B cell (primary cell): Measurements from ENCODE around the gene ERCC3. TPM values are rescaled to one million over a fixed set of nuclear protein-coding genes. Genes with fewer than 3 reads are reported as not detected.

Experiments
- ATAC-seq: fragments of 200-7000 bp; cut with Tn5 transposase; one replicate; pipeline ENCODE4 v1.10.0; 2021; ENCODE audit warnings: low read depth, mild to moderate bottlenecking, moderate number of reproducible peaks, moderate library complexity
- CTCF ChIA-PET: fragments of 350-600 bp; sonication (Branson Sonifier 250); formaldehyde crosslinking; loops from one replicate; lab custom pipeline; 2021; ENCODE audit warnings: antibody characterized with exemption, inconsistent platforms; lab: Charles Lee
- POLR2A ChIA-PET: fragments of 350-600 bp; sonication (Branson Sonifier 250); formaldehyde crosslinking; loops from one replicate; lab custom pipeline; 2021; ENCODE audit warnings: antibody characterized with exemption; lab: Charles Lee
- DNase-seq: peaks from one replicate; pipeline ENCODE4 v3.0.0; 2013
- H2AFZ ChIP-seq: 2 replicates; pipeline ENCODE4 v1.6.1; 2012; ENCODE audit warnings: mild to moderate bottlenecking, low read depth, low read length; ENCODE audit not compliant: insufficient read depth, poor library complexity, severe bottlenecking
- H3K27ac ChIP-seq, 2 donors: 1 replicate in 1 of 2; 2 replicates in 1 of 2; pipeline ENCODE4 v1.5.1; 2012 to 2013; ENCODE audit warnings: low read length in 2 of 2, mild to moderate bottlenecking in 2 of 2, moderate library complexity in 1 of 2
- H3K27me3 ChIP-seq, 4 experiments: fragments of 200-600 bp in 1 of 4; sonication (generic) in 1 of 4; replicated peaks in 1 of 4; 1 replicate in 2 of 4; 2 replicates in 2 of 4; pipeline versions ENCODE4 v1.6.1 to v1.7.0; 2013 to 2016; ENCODE audit warnings: low read length in 3 of 4, mild to moderate bottlenecking in 2 of 4, mixed read lengths in 1 of 4, moderate library complexity in 1 of 4; ENCODE audit not compliant: insufficient read depth in 4 of 4, control insufficient read depth in 3 of 4; ENCODE audit errors: control extremely low read depth in 1 of 4
- H3K36me3 ChIP-seq, 2 experiments: replicated peaks in 1 of 2; 1 replicate in 1 of 2; 2 replicates in 1 of 2; pipeline versions ENCODE4 v1.6.1 to v1.7.1; 2013; ENCODE audit warnings: low read length in 1 of 2; ENCODE audit not compliant: insufficient read depth in 2 of 2, control insufficient read depth in 1 of 2; ENCODE audit errors: control extremely low read depth in 1 of 2, extremely low read depth in 1 of 2
- H3K4me1 ChIP-seq, 2 donors: fragments of 200-600 bp in 1 of 2; sonication (generic) in 1 of 2; 1 replicate in 1 of 2; 2 replicates in 1 of 2; pipeline versions ENCODE4 v1.5.1 to v1.6.1; 2013 to 2017; ENCODE audit warnings: low read length in 2 of 2; ENCODE audit not compliant: control insufficient read depth in 2 of 2, insufficient read depth in 2 of 2
- H3K4me2 ChIP-seq: replicated peaks from 2 replicates; pipeline ENCODE3; 2012; ENCODE audit warnings: mild to moderate bottlenecking, low read depth, low read length; ENCODE audit not compliant: poor library complexity, severe bottlenecking
- H3K4me3 ChIP-seq, 5 experiments: fragments of 200-600 bp in 1 of 5; sonication (generic) in 1 of 5; 1 replicate in 3 of 5; 2 replicates in 2 of 5; pipeline versions ENCODE4 v1.5.1 to v1.7.0; 2011 to 2016; ENCODE audit warnings: low read length in 4 of 5, mild to moderate bottlenecking in 4 of 5, low read depth in 2 of 5, control low read depth in 1 of 5, moderate library complexity in 1 of 5; ENCODE audit not compliant: insufficient read depth in 1 of 5; ENCODE audit errors: control extremely low read depth in 1 of 5, extremely low read depth in 1 of 5
- H3K79me2 ChIP-seq: fragments of 200-600 bp; sonication (generic); one replicate; pipeline ENCODE4 v1.6.0; 2016; ENCODE audit warnings: low read length; ENCODE audit not compliant: control insufficient read depth, insufficient read depth
- H3K9ac ChIP-seq: fragments of 200-600 bp; sonication (generic); 2 replicates; pipeline ENCODE4 v1.6.1; 2017; ENCODE audit warnings: mild to moderate bottlenecking, low read length, moderate library complexity
- H3K9me3 ChIP-seq, 3 donors: one replicate each; pipeline versions ENCODE4 v1.6.1 to v1.7.1; 2013; ENCODE audit warnings: low read length in 2 of 3; ENCODE audit not compliant: control insufficient read depth in 2 of 3, insufficient read depth in 1 of 3; ENCODE audit errors: control extremely low read depth in 1 of 3
- H4K20me1 ChIP-seq: 2 replicates; pipeline ENCODE4 v1.6.0; 2012; ENCODE audit warnings: mild to moderate bottlenecking, low read length; ENCODE audit not compliant: insufficient read depth, control insufficient read depth, poor library complexity, severe bottlenecking
- H3K27ac Mint-ChIP-seq: one replicate; pipeline ENCODE4 v1.8.0; 2021; ENCODE audit warnings: mixed read lengths
- H3K27me3 Mint-ChIP-seq: one replicate; pipeline ENCODE4 v1.8.0; 2021; ENCODE audit warnings: mixed read lengths
- H3K4me1 Mint-ChIP-seq: one replicate; pipeline ENCODE4 v1.8.0; 2021; ENCODE audit warnings: mixed read lengths
- H3K4me3 Mint-ChIP-seq: one replicate; pipeline ENCODE4 v1.8.0; 2021; ENCODE audit warnings: mixed read lengths
- H3K9me3 Mint-ChIP-seq: one replicate; pipeline ENCODE4 v1.8.0; 2022; ENCODE audit warnings: mixed read lengths; ENCODE audit not compliant: insufficient read depth
- CTCF ChIP-seq: fragments of 200-600 bp; IDR thresholded peaks from one replicate; pipeline ENCODE4 v1.8.0; 2022; ENCODE audit warnings: antibody characterized with exemption, mild to moderate bottlenecking
- EZH2 ChIP-seq: IDR thresholded peaks from 2 replicates; pipeline ENCODE4 v1.6.1; 2012; ENCODE audit warnings: borderline replicate concordance, low read depth, mild to moderate bottlenecking, moderate library complexity, low read length; ENCODE audit not compliant: insufficient read depth, poor library complexity, severe bottlenecking
- WGBS: methylation state at CpG from one replicate; pipeline ENCODE4 v1.1.5; 2013; ENCODE audit warnings: missing lambda C conversion rate; ENCODE audit not compliant: insufficient coverage; 5-methylcytosine and 5-hydroxymethylcytosine counted together
- intact Hi-C: fragments of 100-400 bp; cut with micrococcal nuclease; formaldehyde crosslinking; loops from one replicate; pipeline ENCODE4 v1.10.0; 2022
- polyA plus RNA-seq: library from polyadenylated mRNA; depleted of rRNA; stranded (reverse); fragments of >200 nt; gene quantifications from 2 replicates; pipeline ENCODE4 v1.2.3, GENCODE V29; 2012
- total RNA-seq, 2 donors: library from RNA; stranded (reverse); fragments of 120-200 nt in 1 of 2; gene quantifications; 1 replicate in 1 of 2; 2 replicates in 1 of 2; pipeline versions ENCODE4 v1.2.3 to v1.2.4, GENCODE V29; 2013 to 2022

ERCC3 gene
- total and polyA plus RNA-seq, 2 donors (not counting 1 experiment from before 2014, with no cell fraction given) = 74.4 to 79.3 TPM

- Histone ChIP-seq H3K4me1 (peaks cover 0 to 4% of the 10 kb centered on the region in 2 donors), H3K79me2 (no peaks in the 10 kb centered on the region), H3K4me3 (no peak overlapping the region), H3K27me3 (no peaks in the 10 kb centered on the region), H2AFZ (no peak overlapping the region), H3K4me2 (no peak overlapping the region), H3K36me3 (peaks cover 8 to 78% of the 10 kb centered on the region in 2 experiments), H3K9me3 (no peaks in the 10 kb centered on the region), H3K9ac (no peak overlapping the region), H3K27ac (no peak overlapping the region), H4K20me1 (no peaks in the 10 kb centered on the region)
- intact Hi-C loops = no loop called here
- ChIA-PET CTCF (no interaction called here), POLR2A (no interaction called here)
- TF ChIP-seq CTCF = no peak
- no peak for TF ChIP-seq EZH2
- no peak overlapping the region for H3K4me3 Mint-ChIP-seq
- H3K4me1 Mint-ChIP-seq = peaks cover 16% of the 10 kb centered on the region
- ATAC-seq = no peak
- H3K27me3 Mint-ChIP-seq = no peaks in the 10 kb centered on the region
- no peak for DNase-seq
- 90% methylated on average over 8 of the region's 9 CpGs for WGBS
- H3K27ac Mint-ChIP-seq = no peak overlapping the region
- no peaks in the 10 kb centered on the region for H3K9me3 Mint-ChIP-seq
Observed at GRCh38 chr2:127275789-127276188, 18.2 kb downstream of the ERCC3 start.

- Histone ChIP-seq H3K9me3 (no peaks in the 10 kb centered on the region), H3K9ac (no peak overlapping the region), H3K79me2 (no peaks in the 10 kb centered on the region), H3K36me3 (peaks cover 9 to 82% of the 10 kb centered on the region in 2 experiments), H3K4me1 (peaks cover 0 to 4% of the 10 kb centered on the region in 2 donors), H3K4me3 (no peak overlapping the region), H4K20me1 (no peaks in the 10 kb centered on the region), H3K27me3 (no peaks in the 10 kb centered on the region), H3K4me2 (no peak overlapping the region), H3K27ac (no peak overlapping the region), H2AFZ (no peak overlapping the region)
- CTCF ChIA-PET = no interaction called here
- Mint-ChIP-seq H3K4me3 (no peak overlapping the region), H3K27me3 (no peaks in the 10 kb centered on the region), H3K4me1 (peaks cover 15% of the 10 kb centered on the region), H3K9me3 (no peaks in the 10 kb centered on the region), H3K27ac (no peak overlapping the region)
- DNase-seq (no peak), ATAC-seq (no peak)
- intact Hi-C loops = no loop called here
- POLR2A ChIA-PET = no interaction called here
- WGBS = 100% methylated on average over 3 of the region's 3 CpGs
- TF ChIP-seq CTCF (no peak), EZH2 (no peak)
Observed at GRCh38 chr2:127275356-127275755, 18.6 kb downstream of the ERCC3 start.
